ENCODE measurements around the gene PCYOX1L.

The PCYOX1L gene

GRCh38 chr5:149370878-149371277 lies 13.0 kb downstream of the PCYOX1L start:
- no peak for DNase-seq

DNA sequence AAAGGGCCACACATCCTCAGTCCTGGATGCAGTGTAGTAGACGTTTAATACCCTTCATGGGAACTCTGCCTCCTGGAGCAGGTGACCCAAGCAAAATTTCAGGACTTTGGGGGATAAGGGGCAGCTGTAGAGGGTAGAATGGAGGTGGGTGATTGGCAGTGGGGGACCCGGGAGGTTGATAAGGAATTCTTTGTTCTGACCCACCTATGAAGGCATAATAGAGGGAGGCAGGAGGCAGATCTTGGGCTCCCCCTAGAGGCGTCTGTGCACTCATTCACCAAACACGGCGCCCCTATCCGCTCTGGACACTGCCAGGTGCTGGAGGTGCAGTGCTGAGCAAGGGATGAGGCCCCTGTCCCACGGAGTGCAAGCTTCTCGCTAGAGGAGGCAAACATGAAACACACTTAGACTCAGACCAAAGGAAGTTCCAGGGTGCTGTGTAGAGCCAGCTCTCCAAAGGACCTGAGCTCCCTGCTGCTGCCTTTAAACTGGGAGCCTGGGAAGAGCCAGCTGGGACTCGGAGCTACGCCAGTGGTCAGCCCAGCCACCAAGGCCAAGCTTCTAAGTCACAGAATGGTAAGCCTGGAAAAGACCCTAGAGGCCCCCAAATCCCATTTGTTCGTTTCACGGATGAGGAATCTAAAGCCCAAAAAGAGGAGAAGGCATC lies 13.6 kb downstream of the PCYOX1L start:
- DNase-seq: peak; percentile 77

GRCh38 chr5:149372076-149372795 lies 14.4 kb downstream of the PCYOX1L start:
- no peak for DNase-seq

DNA sequence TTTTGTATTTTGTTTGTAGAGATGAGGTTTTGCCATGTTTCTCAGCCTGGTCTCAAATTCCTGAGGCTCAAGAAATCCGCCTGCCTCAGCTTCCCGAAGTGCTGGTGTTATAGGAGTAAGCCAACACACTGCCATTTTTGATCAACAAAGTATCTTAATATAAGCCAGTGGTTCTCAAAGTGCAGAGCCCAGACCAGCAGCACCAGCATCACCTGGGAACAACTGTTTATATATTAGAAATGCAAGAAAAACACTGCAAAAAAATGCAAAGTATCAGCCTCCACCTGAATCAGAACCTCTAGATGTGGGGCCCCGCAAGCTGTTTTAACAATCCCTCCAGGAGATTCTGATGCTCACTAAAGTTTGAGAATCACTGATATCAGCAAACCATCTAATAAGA lies 15.1 kb downstream of the PCYOX1L start:
- DNase-seq: no peak

- DNase-seq: no peak
Observed at GRCh38 chr5:149374303-149374702, 16.5 kb downstream of the PCYOX1L start.

DNA sequence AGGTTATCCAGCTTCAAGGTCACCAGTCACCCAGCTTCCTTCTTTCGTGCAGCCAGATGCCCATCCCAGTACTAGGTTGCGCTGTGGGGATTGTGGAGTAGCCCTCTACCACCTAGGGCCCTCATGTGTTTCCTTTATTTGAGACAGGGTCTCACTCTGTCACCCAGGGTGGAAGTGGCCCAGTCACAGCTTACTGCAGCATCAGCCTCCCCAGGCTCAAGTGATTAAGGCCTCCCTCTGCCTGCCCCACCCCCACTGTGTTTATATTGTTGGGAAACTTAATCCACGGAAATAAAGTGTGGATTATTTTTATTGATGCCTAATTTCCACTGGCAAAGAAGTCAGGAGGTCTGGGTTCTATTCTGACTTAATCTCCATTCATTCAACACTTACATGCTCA lies 17.0 kb downstream of the PCYOX1L start:
- no peak for DNase-seq

DNA sequence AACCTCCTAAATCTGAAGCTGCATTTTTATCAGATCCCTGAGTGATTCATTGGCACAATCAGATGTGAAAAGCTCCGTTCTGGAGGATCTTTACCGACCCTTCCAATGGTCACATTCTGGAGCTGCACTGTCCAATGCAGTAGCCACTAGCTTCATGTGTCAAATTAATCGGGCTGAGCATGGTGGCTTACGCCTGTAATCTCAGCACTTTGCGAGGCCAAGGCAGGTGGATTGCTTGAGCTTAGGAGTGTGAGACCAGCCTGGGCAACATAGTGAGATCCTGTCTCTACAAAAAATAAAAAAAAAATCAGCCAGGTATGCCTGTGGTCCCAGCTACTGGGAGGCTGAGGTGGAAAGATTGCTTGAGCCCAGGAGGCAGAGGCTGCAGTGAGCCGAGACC lies 17.6 kb downstream of the PCYOX1L start:
- DNase-seq: no peak

DNA sequence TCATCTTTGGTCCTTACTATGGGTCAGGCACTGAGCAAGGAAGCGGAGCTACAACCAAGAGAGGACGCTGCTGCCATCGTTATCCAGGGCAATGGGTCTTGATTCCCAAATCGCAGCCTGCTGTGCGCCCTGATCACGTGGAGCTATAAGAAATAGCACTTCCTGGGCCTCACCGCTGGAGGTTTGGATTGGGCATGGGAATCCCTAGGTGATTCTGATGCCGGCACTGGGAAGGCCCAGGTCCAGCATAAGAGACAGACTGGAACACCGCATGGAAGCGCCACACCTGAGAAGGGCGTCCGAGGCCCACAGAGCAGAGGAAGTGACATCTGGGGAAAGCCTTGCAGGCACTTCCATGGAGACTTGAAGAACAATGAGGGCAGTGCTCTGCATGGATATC lies 18.3 kb downstream of the PCYOX1L start:
- no peak for DNase-seq

GRCh38 chr5:149376711-149377447 lies 19.0 kb downstream of the PCYOX1L start:
- no peak for DNase-seq

- no peak for DNase-seq
Observed at GRCh38 chr5:149378241-149378820, 20.5 kb downstream of the PCYOX1L start.

GRCh38 chr5:149379177-149379761 lies 21.4 kb downstream of the PCYOX1L start, which contains the start of gene IL17B:
TSS of gene IL17B (minus strand) at chr5:149379292. CDS start at chr5:149379225, 67 bp downstream.
- DNase-seq: peak; percentile 39

DNA sequence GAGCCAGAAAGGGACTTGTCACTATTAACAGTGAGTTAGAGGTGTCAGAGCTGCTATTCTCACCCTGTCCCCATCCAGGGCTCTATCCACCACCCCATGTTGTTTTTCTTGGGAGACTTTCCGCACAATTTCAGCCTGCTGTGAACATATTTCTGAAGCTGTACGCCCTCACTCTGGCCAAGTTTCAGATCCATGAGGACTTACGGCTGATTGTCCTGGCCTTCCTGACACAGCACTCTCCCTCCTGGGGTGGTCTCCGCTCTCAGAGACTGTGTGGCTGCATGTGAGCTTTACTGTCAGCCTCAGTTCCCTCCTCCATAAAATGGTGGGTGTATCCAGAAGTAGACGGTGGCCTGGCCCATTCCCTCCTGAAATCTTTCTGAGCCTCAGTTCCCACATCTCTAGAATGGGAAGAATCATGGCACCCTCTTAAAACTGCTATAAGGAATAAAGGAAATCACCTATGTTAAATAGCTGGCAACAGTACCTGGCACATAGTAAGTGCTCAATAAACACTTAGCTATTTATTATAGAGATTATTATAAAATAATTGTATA lies 22.1 kb downstream of the PCYOX1L start:
- no peak for DNase-seq

DNA sequence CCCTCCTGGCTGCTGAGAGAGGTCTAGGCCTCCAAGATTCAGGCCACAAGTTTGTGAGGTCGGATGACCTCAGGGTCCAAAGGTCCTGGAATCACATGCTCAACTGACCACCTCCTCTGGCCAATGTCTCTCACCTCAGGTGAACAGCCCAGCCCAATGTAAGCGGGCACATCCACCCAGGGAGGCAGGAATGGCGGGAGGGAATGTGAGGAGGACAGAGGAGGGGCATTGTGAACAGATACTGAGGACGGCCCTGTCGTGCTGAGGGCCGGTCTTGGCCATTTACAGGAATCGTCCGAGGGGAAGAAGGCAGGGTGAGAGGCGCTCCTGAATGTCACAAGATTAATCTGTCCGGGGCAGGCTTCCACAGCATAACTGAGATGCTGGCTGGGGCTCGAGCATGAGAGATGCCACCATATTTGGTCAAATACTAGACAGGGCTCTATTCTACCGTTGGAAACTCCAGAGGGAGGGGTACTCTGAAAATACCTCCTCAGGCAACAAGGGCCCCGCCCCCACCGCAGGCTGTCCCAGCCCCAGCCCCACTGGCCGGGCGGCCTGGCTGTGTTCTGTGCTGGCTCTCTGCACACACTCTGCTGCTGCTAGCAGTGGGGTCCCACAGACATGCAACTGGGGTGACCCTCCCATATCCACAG lies 22.7 kb downstream of the PCYOX1L start:
- no peak for DNase-seq

DNA sequence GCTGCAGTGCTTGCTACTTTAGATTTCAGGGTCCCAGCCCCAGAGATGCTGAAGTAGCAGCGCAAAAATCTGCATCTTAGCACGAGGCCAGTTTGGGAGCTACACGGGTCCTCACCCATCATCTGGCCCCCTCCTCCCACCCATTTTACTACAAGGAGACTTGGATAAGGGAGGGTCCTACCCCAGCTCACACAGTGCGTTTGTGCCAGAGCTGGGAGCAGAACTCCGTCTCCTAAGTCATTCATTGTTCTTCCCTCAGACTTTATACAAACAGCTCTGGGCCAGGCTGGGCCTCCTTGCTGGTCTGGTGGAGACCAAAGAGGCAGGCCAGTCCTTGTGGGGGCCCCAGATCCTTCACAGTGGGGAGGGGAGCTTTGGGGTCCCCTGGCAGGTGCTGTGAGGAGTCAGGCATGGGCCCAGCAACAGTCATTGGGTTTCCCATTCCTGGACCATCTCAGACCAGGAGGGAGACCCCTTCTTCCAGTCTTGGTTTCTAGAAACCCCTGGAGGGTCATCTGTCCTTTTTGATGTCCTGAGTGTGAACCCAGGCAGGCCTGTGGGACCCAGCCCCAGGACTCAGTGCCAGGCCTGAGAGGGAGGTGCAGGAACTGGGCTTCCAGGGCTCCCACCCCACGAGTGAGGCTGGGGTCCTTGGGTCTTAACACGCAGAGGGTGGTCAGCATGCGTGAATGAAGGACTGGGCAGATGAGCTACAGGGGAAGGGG lies 23.6 kb downstream of the PCYOX1L start:
- no peak for DNase-seq

GRCh38 chr5:149381986-149382338 lies 24.1 kb downstream of the PCYOX1L start:
- peak; percentile 90 for DNase-seq

DNA sequence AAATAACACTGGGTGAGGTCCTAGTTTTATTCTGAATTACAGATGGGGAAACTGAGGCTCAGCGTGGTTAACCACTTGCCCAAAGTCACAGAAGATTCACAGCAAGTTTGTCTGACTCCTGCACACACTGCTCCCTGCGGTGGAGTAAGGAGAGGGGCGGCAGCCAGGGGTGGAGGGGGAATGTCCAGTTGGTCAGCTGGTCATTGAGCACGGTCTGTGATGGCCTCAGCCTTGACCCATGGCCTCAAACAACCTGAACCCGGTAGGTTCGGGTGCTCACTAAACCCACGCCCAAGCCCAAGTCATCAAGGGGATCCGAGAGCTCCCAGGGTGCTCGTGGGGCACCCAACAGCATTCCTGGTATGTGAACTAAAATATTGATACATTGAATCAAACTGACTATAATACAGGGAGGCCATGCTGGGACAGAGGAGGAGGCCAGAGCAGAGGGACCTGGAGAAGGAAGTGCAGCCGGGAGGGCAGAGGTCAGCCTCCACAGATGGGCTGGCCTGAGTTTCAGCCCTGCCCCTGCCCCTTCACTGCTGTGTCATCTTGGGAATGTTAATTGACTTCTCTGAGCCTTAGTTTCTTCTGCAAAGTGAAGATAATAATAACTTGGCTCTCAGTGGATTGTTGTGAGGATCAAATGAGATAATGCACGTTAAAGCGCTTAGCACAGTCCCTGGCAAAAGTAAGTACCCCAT lies 24.8 kb downstream of the PCYOX1L start:
- no peak for DNase-seq

GRCh38 chr5:149383399-149383798 lies 25.6 kb downstream of the PCYOX1L start:
- no peak for DNase-seq

DNA sequence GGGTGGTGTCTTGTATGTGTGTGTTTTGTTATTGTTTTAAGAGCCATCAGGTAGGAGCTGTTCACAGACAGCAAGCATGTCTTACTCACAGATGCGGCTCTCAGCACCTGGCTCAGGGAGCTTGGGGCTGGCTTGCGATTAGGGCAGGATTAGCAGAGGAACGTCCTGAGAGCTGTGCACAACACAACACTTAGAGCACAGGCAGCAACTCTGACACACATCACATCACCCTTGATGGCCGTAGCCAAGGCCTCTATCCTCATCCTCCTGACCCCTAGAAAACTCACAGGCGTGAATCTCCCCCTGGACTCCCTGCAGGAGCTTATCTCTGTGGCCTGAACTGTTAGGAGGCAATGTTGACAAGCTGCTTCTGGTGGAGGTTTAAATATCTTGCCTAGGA lies 28.3 kb downstream of the PCYOX1L start:
- no peak for DNase-seq

- no peak for DNase-seq
Observed at GRCh38 chr5:149387081-149387631, 29.3 kb downstream of the PCYOX1L start.

DNA sequence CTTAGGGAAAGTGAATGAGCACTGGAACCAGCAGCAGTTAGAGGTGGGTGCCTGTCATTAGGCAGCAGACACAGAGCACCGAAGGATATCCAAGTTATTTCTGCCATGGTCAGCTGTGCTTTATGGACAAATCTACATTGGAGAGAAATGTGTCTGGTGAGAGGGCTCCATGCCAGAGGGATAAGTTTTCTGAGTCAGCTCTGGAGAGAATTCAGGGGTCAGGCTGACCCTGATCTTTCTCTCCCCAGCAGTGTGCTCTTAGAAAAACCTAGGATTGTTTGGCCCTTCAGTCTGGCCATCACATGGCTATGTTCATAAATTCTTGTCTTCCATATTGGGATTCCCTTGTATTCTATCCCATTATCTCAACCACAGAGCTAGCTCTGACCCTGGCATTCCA lies 30.1 kb downstream of the PCYOX1L start:
- no peak for DNase-seq
